ENCODE data around the gene CSMD2. TPM values are rescaled to one million over a fixed set of nuclear protein-coding genes. Genes with fewer than 3 reads are reported as not detected.

CSMD2 gene
- total RNA-seq, 1 experiment from 2014 or later = 0.22 TPM

- no peak overlapping the region for H3K4me3 ChIP-seq (replicated peaks in 1 of 2; ENCODE audit: low read depth in 1 of 2, low read length in 2 of 2)
- no peak overlapping the region for H3K27ac ChIP-seq (ENCODE audit: low read depth, low read length)
- H3K4me1 ChIP-seq (ENCODE audit: control insufficient read depth in 1 of 2, insufficient read depth in 2 of 2, low read length in 2 of 2) = no peaks in the 10 kb centered on the region
- no peaks in the 10 kb centered on the region for H3K9me2 ChIP-seq (ENCODE audit: insufficient read depth)
- no peaks in the 10 kb centered on the region for H4K20me1 ChIP-seq (ENCODE audit: insufficient read depth)
- RAD21 ChIA-PET (ENCODE audit: low non-redundant PET in 1 of 2, low total read pairs in 2 of 2, uncharacterized antibody in 2 of 2, unreplicated experiment in 2 of 2) = no interaction called here
- BruUV-seq (replicated peaks) = no TSS peak
- H3K4me2 ChIP-seq (ENCODE audit: low read length) = no peak overlapping the region
- TF ChIP-seq SP1 (IDR thresholded peaks at IDR 0.05; ENCODE audit: low read depth) = no peak
- no peak for TF ChIP-seq ATF3 (IDR thresholded peaks at IDR 0.05)
- TF ChIP-seq SRF (IDR thresholded peaks at IDR 0.05; ENCODE audit: low read depth) = no peak
- TF ChIP-seq, protein P1, sequence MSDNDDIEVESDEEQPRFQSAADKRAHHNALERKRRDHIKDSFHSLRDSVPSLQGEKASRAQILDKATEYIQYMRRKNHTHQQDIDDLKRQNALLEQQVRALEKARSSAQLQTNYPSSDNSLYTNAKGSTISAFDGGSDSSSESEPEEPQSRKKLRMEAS (IDR thresholded peaks at IDR 0.05) = no peak
- TF ChIP-seq ZFX (IDR thresholded peaks at IDR 0.05) = no peak
- TF ChIP-seq, protein P2, sequence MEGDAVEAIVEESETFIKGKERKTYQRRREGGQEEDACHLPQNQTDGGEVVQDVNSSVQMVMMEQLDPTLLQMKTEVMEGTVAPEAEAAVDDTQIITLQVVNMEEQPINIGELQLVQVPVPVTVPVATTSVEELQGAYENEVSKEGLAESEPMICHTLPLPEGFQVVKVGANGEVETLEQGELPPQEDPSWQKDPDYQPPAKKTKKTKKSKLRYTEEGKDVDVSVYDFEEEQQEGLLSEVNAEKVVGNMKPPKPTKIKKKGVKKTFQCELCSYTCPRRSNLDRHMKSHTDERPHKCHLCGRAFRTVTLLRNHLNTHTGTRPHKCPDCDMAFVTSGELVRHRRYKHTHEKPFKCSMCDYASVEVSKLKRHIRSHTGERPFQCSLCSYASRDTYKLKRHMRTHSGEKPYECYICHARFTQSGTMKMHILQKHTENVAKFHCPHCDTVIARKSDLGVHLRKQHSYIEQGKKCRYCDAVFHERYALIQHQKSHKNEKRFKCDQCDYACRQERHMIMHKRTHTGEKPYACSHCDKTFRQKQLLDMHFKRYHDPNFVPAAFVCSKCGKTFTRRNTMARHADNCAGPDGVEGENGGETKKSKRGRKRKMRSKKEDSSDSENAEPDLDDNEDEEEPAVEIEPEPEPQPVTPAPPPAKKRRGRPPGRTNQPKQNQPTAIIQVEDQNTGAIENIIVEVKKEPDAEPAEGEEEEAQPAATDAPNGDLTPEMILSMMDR (IDR thresholded peaks at IDR 0.05 in 2 of 3, conservative IDR thresholded peaks at IDR 0.05 in 1 of 3; ENCODE audit: borderline replicate concordance in 1 of 3, insufficient read depth in 1 of 3, low read depth in 2 of 3, low read length in 2 of 3) = no peak
- CTCF ChIA-PET = no interaction called here
- POLR2A ChIA-PET = no interaction called here
- H3K9ac ChIP-seq (ENCODE audit: low read length) = no peak overlapping the region
- no peak for DNase-seq (ENCODE audit: low read depth, low spot score)
- intact Hi-C loops (cut with micrococcal nuclease) = no loop called here
- H3K79me2 ChIP-seq (ENCODE audit: insufficient read depth, low read length) = no peaks in the 10 kb centered on the region
- no peaks in the 10 kb centered on the region for H3K9me3 ChIP-seq (ENCODE audit: control insufficient read depth in 1 of 2, insufficient read depth in 1 of 2, low read depth in 1 of 2, low read length in 2 of 2)
- peaks cover 17% of the 10 kb centered on the region for H3K27me3 ChIP-seq (ENCODE audit: insufficient read depth, low read length)
- no peaks in the 10 kb centered on the region for H3K36me3 ChIP-seq (ENCODE audit: control insufficient read depth in 1 of 2, insufficient read depth in 2 of 2, low read length in 2 of 2)
- ATAC-seq = no peak
- no peak overlapping the region for H2AFZ ChIP-seq (ENCODE audit: low read depth, low read length, poor library complexity, severe bottlenecking)
Observed at GRCh38 chr1:33725037-33725436, 440.0 kb downstream of the CSMD2 start.

DNA sequence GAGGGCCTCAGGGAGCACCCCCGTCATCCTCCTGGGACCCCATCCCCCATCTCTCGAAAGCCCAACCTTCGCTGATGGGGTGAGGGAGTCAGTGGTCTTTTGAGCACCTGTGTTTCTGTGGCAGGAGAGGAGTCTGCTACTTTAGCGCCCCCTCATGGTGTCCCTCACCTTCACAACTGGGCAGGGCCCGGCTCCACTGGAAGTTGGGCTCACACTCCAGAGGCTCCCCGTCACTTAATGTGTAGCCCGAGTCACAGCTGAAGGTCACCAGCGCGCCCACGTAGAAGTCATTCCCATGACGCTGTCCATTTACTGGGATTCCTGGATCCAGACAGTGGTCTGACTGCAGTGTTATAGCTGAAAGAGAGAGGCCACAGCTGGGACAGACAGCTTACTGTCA is 440.7 kb downstream of the CSMD2 start:
- Histone ChIP-seq H3K4me1 (ENCODE audit: control insufficient read depth in 1 of 2, insufficient read depth in 2 of 2, low read length in 2 of 2) (no peaks in the 10 kb centered on the region), H3K9ac (ENCODE audit: low read length) (no peak overlapping the region), H3K36me3 (ENCODE audit: control insufficient read depth in 1 of 2, insufficient read depth in 2 of 2, low read length in 2 of 2) (no peaks in the 10 kb centered on the region), H2AFZ (ENCODE audit: low read depth, low read length, poor library complexity, severe bottlenecking) (no peak overlapping the region), H3K27ac (ENCODE audit: low read depth, low read length) (no peak overlapping the region), H3K4me2 (ENCODE audit: low read length) (no peak overlapping the region), H3K79me2 (ENCODE audit: insufficient read depth, low read length) (no peaks in the 10 kb centered on the region), H3K4me3 (replicated peaks in 1 of 2; ENCODE audit: low read depth in 1 of 2, low read length in 2 of 2) (no peak overlapping the region), H4K20me1 (ENCODE audit: insufficient read depth) (no peaks in the 10 kb centered on the region), H3K9me2 (ENCODE audit: insufficient read depth) (no peaks in the 10 kb centered on the region), H3K9me3 (ENCODE audit: control insufficient read depth in 1 of 2, insufficient read depth in 1 of 2, low read depth in 1 of 2, low read length in 2 of 2) (no peaks in the 10 kb centered on the region), H3K27me3 (ENCODE audit: insufficient read depth, low read length) (peaks cover 24% of the 10 kb centered on the region)
- ATAC-seq = no peak
- intact Hi-C loops (cut with micrococcal nuclease) = no loop called here
- CTCF ChIA-PET = no interaction called here
- no TSS peak for BruUV-seq (replicated peaks)
- DNase-seq (ENCODE audit: low read depth, low spot score) = no peak
- RAD21 ChIA-PET (ENCODE audit: low non-redundant PET in 1 of 2, low total read pairs in 2 of 2, uncharacterized antibody in 2 of 2, unreplicated experiment in 2 of 2) = no interaction called here
- TF ChIP-seq, protein P2 (IDR thresholded peaks at IDR 0.05 in 2 of 3, conservative IDR thresholded peaks at IDR 0.05 in 1 of 3; ENCODE audit: borderline replicate concordance in 1 of 3, insufficient read depth in 1 of 3, low read depth in 2 of 3, low read length in 2 of 3) = peak; percentile 7 to 28 (median 25); a peak in 3 of 6 replicates
- TF ChIP-seq JUND (IDR thresholded peaks at IDR 0.05) (no peak), RAD21 (IDR thresholded peaks at IDR 0.05; ENCODE audit: low read depth) (no peak), ZFX (IDR thresholded peaks at IDR 0.05) (no peak)
- POLR2A ChIA-PET = no interaction called here
